ENCODE data around the gene MEIKIN. TPM values are rescaled to one million over a fixed set of nuclear protein-coding genes. Genes with fewer than 3 reads are reported as not detected.
"Not testable (repeated sequence)": the region's sequence is repeated elsewhere in the genome, so short reads cannot be mapped to it uniquely, and the experiment has no call there.

MEIKIN gene
- total and polyA plus RNA-seq, 7 donors = 0.31 TPM; not detected in 6

DNA sequence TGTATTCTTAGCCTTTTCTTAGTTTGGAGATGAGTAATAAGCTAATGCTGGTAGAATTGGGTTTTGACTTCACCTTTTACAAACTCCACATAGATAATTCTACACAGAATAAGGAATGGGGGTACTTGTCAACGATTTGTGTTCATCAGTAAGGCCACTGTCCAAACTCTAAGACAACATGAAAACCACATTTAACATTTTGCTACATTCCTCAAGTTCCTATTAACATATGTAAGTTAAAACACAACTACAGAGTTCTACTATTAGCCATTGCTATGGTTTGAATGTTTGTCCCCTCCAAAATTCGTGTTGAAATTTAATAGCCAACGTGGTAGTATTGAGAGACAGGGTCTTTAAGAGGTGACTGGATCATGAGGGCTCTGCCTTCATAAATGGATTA lies 31.9 kb downstream of the MEIKIN start:
- no peak overlapping the region for H3K27ac ChIP-seq
- no peak for DNase-seq
- no peaks in the 10 kb centered on the region for H3K27me3 ChIP-seq
- intact Hi-C loops (cut with DNase I) = no loop called here
- H3K36me3 ChIP-seq = no peaks in the 10 kb centered on the region
- H3K9me3 ChIP-seq = no peaks in the 10 kb centered on the region
- no peak overlapping the region for H3K4me3 ChIP-seq
- 34 to 71% methylated on average over 3 of the region's 3 CpGs for WGBS, 2 donors
- TF ChIP-seq POLR2AphosphoS5 (IDR thresholded peaks at IDR 0.05) = no peak
- no peak for TF ChIP-seq EP300 (IDR thresholded peaks at IDR 0.05)
- TF ChIP-seq CTCF (IDR thresholded peaks at IDR 0.05) = no peak
- no peak for TF ChIP-seq POLR2A (IDR thresholded peaks at IDR 0.05)
- H3K4me1 ChIP-seq = no peaks in the 10 kb centered on the region

DNA sequence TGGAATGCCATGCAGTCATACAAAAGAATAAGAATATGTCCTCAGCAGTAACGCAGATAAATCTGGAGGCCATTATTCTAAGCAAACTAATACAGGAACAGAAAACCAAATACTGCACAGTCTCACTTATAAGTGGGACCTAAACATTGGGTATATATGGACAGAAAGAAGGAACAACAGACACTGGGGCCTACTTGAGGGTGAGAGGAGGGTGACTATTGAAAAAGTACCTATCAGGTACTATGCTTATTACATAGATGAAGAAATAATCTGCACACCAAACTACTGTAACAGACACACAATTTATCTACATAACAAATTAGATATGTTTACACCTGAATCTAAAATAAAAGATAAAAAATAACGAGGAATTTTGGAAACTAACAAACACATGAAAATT lies 38.8 kb downstream of the MEIKIN start:
- peaks cover 0 to 3% (median 0%) of the 10 kb centered on the region in 4 donors for H3K9me3 ChIP-seq
- no peak for TF ChIP-seq EP300 (IDR thresholded peaks at IDR 0.05)
- TF ChIP-seq POLR2A (IDR thresholded peaks at IDR 0.05) = no peak
- TF ChIP-seq POLR2AphosphoS5 (IDR thresholded peaks at IDR 0.05) = no peak
- no peak for TF ChIP-seq CTCF (IDR thresholded peaks at IDR 0.05)
- DNase-seq = no peak
- 79 to 83% methylated on average over 2 of the region's 2 CpGs for WGBS, 2 donors
- no peaks in the 10 kb centered on the region for H3K27me3 ChIP-seq
- intact Hi-C loops (cut with DNase I) = no loop called here
- no peak overlapping the region for H3K4me3 ChIP-seq
- H3K36me3 ChIP-seq = no peaks in the 10 kb centered on the region
- no peak overlapping the region for H3K27ac ChIP-seq
- H3K4me1 ChIP-seq = no peaks in the 10 kb centered on the region

GRCh38 chr5:131902266-131902665 lies 43.2 kb downstream of the MEIKIN start:
- 49 to 88% methylated on average over 1 of the region's 1 CpG for WGBS, 2 donors
- intact Hi-C loops (cut with DNase I); H3K4me1 ChIP-seq; H3K4me3 ChIP-seq; DNase-seq; H3K9me3 ChIP-seq; H3K36me3 ChIP-seq; H3K27ac ChIP-seq; H3K27me3 ChIP-seq: not testable (repeated sequence)

GRCh38 chr5:131899686-131900085 lies 45.8 kb downstream of the MEIKIN start:
- DNase-seq = no peak
- Histone ChIP-seq H3K4me3 (no peak overlapping the region), H3K27me3 (no peaks in the 10 kb centered on the region), H3K36me3 (no peaks in the 10 kb centered on the region), H3K9me3 (peaks cover 0 to 3% (median 0%) of the 10 kb centered on the region in 4 donors), H3K27ac (no peak overlapping the region), H3K4me1 (no peaks in the 10 kb centered on the region)
- no peak for TF ChIP-seq POLR2A (IDR thresholded peaks at IDR 0.05)
- intact Hi-C loops (cut with DNase I) = no loop called here

DNA sequence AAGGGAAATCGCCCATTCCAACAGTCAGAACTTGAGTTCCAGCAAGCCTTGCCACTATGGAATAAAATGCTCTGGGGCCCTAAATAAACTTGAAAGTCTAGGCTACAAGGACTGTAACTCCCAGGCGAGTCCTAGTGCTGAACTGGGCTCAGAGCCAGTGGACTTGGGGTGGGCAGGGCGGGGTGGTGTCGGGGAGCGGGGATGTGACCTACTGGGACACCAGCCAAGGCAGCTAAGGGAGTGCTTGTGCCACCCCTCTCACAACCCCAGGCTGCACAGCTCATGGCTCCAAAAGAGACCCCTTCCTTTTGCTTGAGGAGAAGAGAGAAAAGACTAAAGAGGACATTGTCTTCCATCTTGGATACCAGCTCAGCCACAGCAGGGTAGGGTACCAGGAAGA lies 61.5 kb downstream of the MEIKIN start:
- Histone ChIP-seq H3K4me1 (no peaks in the 10 kb centered on the region), H3K36me3 (no peaks in the 10 kb centered on the region), H3K27ac (no peak overlapping the region), H3K9me3 (no peaks in the 10 kb centered on the region), H3K27me3 (no peaks in the 10 kb centered on the region), H3K4me3 (no peak overlapping the region)
- intact Hi-C loops (cut with DNase I) = no loop called here
- TF ChIP-seq POLR2A (IDR thresholded peaks at IDR 0.05) (no peak), CTCF (IDR thresholded peaks at IDR 0.05) (no peak), POLR2AphosphoS5 (IDR thresholded peaks at IDR 0.05) (no peak), EP300 (IDR thresholded peaks at IDR 0.05) (no peak)
- WGBS, 2 donors = 20 to 61% methylated on average over 5 of the region's 5 CpGs
- no peak for DNase-seq

DNA sequence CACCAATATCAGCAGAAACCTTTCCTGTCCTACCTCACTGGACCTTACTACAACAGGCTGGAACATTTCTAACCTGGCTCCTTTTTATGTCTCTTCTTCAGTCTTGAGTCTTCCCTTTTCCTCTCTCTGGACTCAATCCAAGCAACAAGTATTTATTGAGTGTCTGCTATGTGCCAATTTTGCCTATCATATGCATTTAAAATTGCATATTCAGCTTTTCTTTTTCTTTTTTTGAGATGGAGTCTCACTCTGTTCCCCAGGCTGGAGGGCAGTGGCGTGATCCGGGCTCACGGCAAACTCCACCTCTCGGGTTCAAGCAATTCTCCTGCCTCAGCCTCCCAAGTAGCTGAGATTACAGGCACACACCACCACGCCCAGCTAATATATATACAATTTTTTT lies 65.8 kb downstream of the MEIKIN start:
- no peaks in the 10 kb centered on the region for H3K36me3 ChIP-seq
- intact Hi-C loops (cut with DNase I) = no loop called here

More for the DNA sequence above, 65.8 kb downstream of the MEIKIN start:
- no peak for TF ChIP-seq POLR2A (IDR thresholded peaks at IDR 0.05)
- H3K27ac ChIP-seq = no peak overlapping the region
- H3K9me3 ChIP-seq = no peaks in the 10 kb centered on the region
- H3K4me1 ChIP-seq = no peaks in the 10 kb centered on the region
- whole genome bisulfite sequencing, 2 donors = 93% methylated on average over 5 of the region's 5 CpGs
- DNase-seq = no peak
- no peaks in the 10 kb centered on the region for H3K27me3 ChIP-seq
- H3K4me3 ChIP-seq = no peak overlapping the region

Measured in sigmoid colon (tissue), 7 donors.